Smooth muscle cell of the pulmonary artery (primary cell): Measurements from ENCODE around the gene MAP2K2. TPM values are rescaled to one million over a fixed set of nuclear protein-coding genes. Genes with fewer than 3 reads are reported as not detected.

Source experiments
- total RNA-seq: library from RNA; depleted of rRNA; stranded (reverse); fragments of >200 nt; gene quantifications from 2 replicates; pipeline ENCODE4 v1.2.3, GENCODE V29; 2014

MAP2K2 gene
- 128 and 137 TPM in 2 replicates for total RNA-seq

GRCh38 chr19:4123615-4124568 lies at the start of gene MAP2K2:
Gene MAP2K2, minus strand, starts transcription at chr19:4124122. Its CDS starts 247 bp downstream, at chr19:4123875.

GRCh38 chr19:4066682-4067395 lies 57.1 kb downstream of the MAP2K2 start, which contains the start of gene ZBTB7A:
Gene ZBTB7A, minus strand, starts transcription at chr19:4066899. Its CDS starts 11,667 bp downstream, at chr19:4055232.

Other genes starting within 250 kb of the MAP2K2 start
- gene ATCAY, start 243.4 kb downstream of the MAP2K2 start, total RNA-seq: not detected in 2 replicates
- not detected in 2 replicates for gene NMRK2, start 191.1 kb downstream of the MAP2K2 start, total RNA-seq
- 109 and 139 TPM in 2 replicates for gene DAPK3, start 153.0 kb downstream of the MAP2K2 start, total RNA-seq
- gene EEF2, start 138.7 kb downstream of the MAP2K2 start, total RNA-seq: 3,400 and 3,898 TPM in 2 replicates
- 18.6 and 28.7 TPM in 2 replicates for gene PIAS4, start 116.4 kb downstream of the MAP2K2 start, total RNA-seq
- 28.2 and 36.9 TPM in 2 replicates for gene ZBTB7A, start 57.2 kb downstream of the MAP2K2 start, total RNA-seq
- gene CREB3L3, start 29.5 kb upstream of the MAP2K2 start, total RNA-seq: not detected in 2 replicates
- 13.4 and 13.8 TPM in 2 replicates for gene SIRT6, start 58.4 kb upstream of the MAP2K2 start, total RNA-seq
- 2.1 and 2.5 TPM in 2 replicates for gene ANKRD24, start 58.6 kb upstream of the MAP2K2 start, total RNA-seq
- gene EBI3, start 105.4 kb upstream of the MAP2K2 start, total RNA-seq: 0.10 TPM in 1 of 2 replicates, not detected in the other
- gene YJU2, start 123.0 kb upstream of the MAP2K2 start, total RNA-seq: 9.7 and 12.1 TPM in 2 replicates
- not detected in 2 replicates for gene SHD, start 155.1 kb upstream of the MAP2K2 start, total RNA-seq
- not detected in 2 replicates for gene TMIGD2, start 178.3 kb upstream of the MAP2K2 start, total RNA-seq
- 7.8 and 10.4 TPM in 2 replicates for gene FSD1, start 180.5 kb upstream of the MAP2K2 start, total RNA-seq
- gene STAP2, start 214.7 kb upstream of the MAP2K2 start, total RNA-seq: 0.73 and 2.2 TPM in 2 replicates
- 3.9 and 6.9 TPM in 2 replicates for gene MPND, start 219.4 kb upstream of the MAP2K2 start, total RNA-seq